ENCODE data around the gene ARID4B.

- TF ChIP-seq, protein P1, sequence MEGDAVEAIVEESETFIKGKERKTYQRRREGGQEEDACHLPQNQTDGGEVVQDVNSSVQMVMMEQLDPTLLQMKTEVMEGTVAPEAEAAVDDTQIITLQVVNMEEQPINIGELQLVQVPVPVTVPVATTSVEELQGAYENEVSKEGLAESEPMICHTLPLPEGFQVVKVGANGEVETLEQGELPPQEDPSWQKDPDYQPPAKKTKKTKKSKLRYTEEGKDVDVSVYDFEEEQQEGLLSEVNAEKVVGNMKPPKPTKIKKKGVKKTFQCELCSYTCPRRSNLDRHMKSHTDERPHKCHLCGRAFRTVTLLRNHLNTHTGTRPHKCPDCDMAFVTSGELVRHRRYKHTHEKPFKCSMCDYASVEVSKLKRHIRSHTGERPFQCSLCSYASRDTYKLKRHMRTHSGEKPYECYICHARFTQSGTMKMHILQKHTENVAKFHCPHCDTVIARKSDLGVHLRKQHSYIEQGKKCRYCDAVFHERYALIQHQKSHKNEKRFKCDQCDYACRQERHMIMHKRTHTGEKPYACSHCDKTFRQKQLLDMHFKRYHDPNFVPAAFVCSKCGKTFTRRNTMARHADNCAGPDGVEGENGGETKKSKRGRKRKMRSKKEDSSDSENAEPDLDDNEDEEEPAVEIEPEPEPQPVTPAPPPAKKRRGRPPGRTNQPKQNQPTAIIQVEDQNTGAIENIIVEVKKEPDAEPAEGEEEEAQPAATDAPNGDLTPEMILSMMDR (IDR thresholded peaks at IDR 0.05; ENCODE audit: extremely low read depth in 1 of 2, insufficient read depth in 1 of 2, low read depth in 1 of 2, low read length in 2 of 2): no peak
- TF ChIP-seq POLR2A (IDR thresholded peaks at IDR 0.05; ENCODE audit: low read depth, low read length): no peak
- TF ChIP-seq FOS (IDR thresholded peaks at IDR 0.05; ENCODE audit: borderline replicate concordance, insufficient read depth, low read length): no peak
- no peak for TF ChIP-seq POLR2AphosphoS5 (IDR thresholded peaks at IDR 0.05; ENCODE audit: insufficient read depth, low read depth, low read length)
- no peak for TF ChIP-seq MYC (IDR thresholded peaks at IDR 0.05; ENCODE audit: low read depth, low read length)
- TF ChIP-seq EZH2 (IDR thresholded peaks at IDR 0.05; ENCODE audit: borderline replicate concordance, low read depth, low read length, severe bottlenecking): no peak
- TF ChIP-seq MAX (IDR thresholded peaks at IDR 0.05; ENCODE audit: insufficient read depth, insufficient read length): no peak
Measured at GRCh38 chr1:235293322-235293942, 34.5 kb downstream of the ARID4B start.
